Cortex of kidney (tissue), 1 donor: ENCODE data around the gene ZNRD2.
"Not testable (repeated sequence)": the region's sequence is repeated elsewhere in the genome, so short reads cannot be mapped to it uniquely, and the experiment has no call there.

Experiments used
- DNase-seq: peaks from one replicate; lab custom pipeline; 2025; lab: John Stamatoyannopoulos, UW

Gene ZNRD2

GRCh38 chr11:65555693-65556231 lies 14.5 kb upstream of the ZNRD2 start:
- DNase-seq = no peak

- DNase-seq = no peak
Observed at GRCh38 chr11:65556470-65557279, 13.6 kb upstream of the ZNRD2 start.

GRCh38 chr11:65557280-65558001 lies 12.8 kb upstream of the ZNRD2 start:
- DNase-seq = no peak

- no peak for DNase-seq
Observed at GRCh38 chr11:65558002-65558929, 12.0 kb upstream of the ZNRD2 start, which contains the start of gene LTBP3. LTBP3 (minus strand) TSS chr11:65558359; CDS start chr11:65557959, 400 bp downstream.

GRCh38 chr11:65558930-65559509 lies 11.3 kb upstream of the ZNRD2 start:
- DNase-seq = no peak

- no peak for DNase-seq
Observed at GRCh38 chr11:65559535-65559934, 10.7 kb upstream of the ZNRD2 start.

- no peak for DNase-seq
Observed at GRCh38 chr11:65559951-65560537, 10.2 kb upstream of the ZNRD2 start.

- no peak for DNase-seq
Observed at GRCh38 chr11:65560555-65561418, 9.5 kb upstream of the ZNRD2 start.

- no peak for DNase-seq
Observed at GRCh38 chr11:65562020-65562419, 8.3 kb upstream of the ZNRD2 start.

GRCh38 chr11:65562788-65563187 lies 7.5 kb upstream of the ZNRD2 start:
- no peak for DNase-seq

- DNase-seq = no peak
Observed at GRCh38 chr11:65563601-65564000, 6.7 kb upstream of the ZNRD2 start.

- DNase-seq = not testable (repeated sequence)
Observed at GRCh38 chr11:65564879-65565559, 5.3 kb upstream of the ZNRD2 start.

GRCh38 chr11:65565624-65566453 lies 4.4 kb upstream of the ZNRD2 start:
- DNase-seq = no peak

- DNase-seq = no peak
Observed at GRCh38 chr11:65569164-65569972, 909 bp upstream of the ZNRD2 start.

GRCh38 chr11:65571420-65571819 lies 1.1 kb downstream of the ZNRD2 start:
- DNase-seq = no peak

GRCh38 chr11:65571940-65572339 lies 1.7 kb downstream of the ZNRD2 start:
- no peak for DNase-seq

GRCh38 chr11:65572356-65573051 lies 2.2 kb downstream of the ZNRD2 start, which contains the start of gene FAM89B:
FAM89B (plus strand) TSS chr11:65572538; CDS start chr11:65572670, 132 bp downstream.
- no peak for DNase-seq
